ENCODE measurements around the gene NUAK2.
A peak's percentile ranks its signal among the peaks of the same experiment; 100 is the strongest.

NUAK2 gene

GRCh38 chr1:205355075-205355453 is 33.5 kb upstream of the NUAK2 start:
- H3K4me3 ChIP-seq (ENCODE audit: low read depth, low read length): no peak overlapping the region
- H3K27me3 ChIP-seq (replicated peaks): peaks cover 8% of the 10 kb centered on the region
- no peak overlapping the region for H3K27ac ChIP-seq
- in situ Hi-C loops (cut with HindIII; ENCODE audit: low pct_ligation_motif_present, low sequenced_read_pairs): no loop called here
- TF ChIP-seq CTCF (IDR thresholded peaks at IDR 0.05; ENCODE audit: low read depth, low read length, missing control alignments): no peak
- no peaks in the 10 kb centered on the region for H3K36me3 ChIP-seq (replicated peaks)
- DNase-seq: no peak

GRCh38 chr1:205354259-205355074 is 32.9 kb upstream of the NUAK2 start:
- no peak overlapping the region for H3K27ac ChIP-seq
- in situ Hi-C loops (cut with HindIII; ENCODE audit: low pct_ligation_motif_present, low sequenced_read_pairs): no loop called here
- peak; percentile 79 for DNase-seq
- TF ChIP-seq CTCF (IDR thresholded peaks at IDR 0.05; ENCODE audit: low read depth, low read length, missing control alignments): peak; percentile 86
- H3K36me3 ChIP-seq (replicated peaks): no peaks in the 10 kb centered on the region
- no peak overlapping the region for H3K4me3 ChIP-seq (ENCODE audit: low read depth, low read length)
- H3K27me3 ChIP-seq (replicated peaks): peaks cover 6% of the 10 kb centered on the region

GRCh38 chr1:205353612-205354011 is 32.1 kb upstream of the NUAK2 start:
- no peak for DNase-seq
- Histone ChIP-seq H3K27ac (no peak overlapping the region), H3K27me3 (replicated peaks) (peaks cover 8% of the 10 kb centered on the region), H3K4me3 (ENCODE audit: low read depth, low read length) (no peak overlapping the region), H3K36me3 (replicated peaks) (no peaks in the 10 kb centered on the region)
- TF ChIP-seq CTCF (IDR thresholded peaks at IDR 0.05; ENCODE audit: low read depth, low read length, missing control alignments): no peak
- in situ Hi-C loops (cut with HindIII; ENCODE audit: low pct_ligation_motif_present, low sequenced_read_pairs): no loop called here

GRCh38 chr1:205353191-205353590 is 31.6 kb upstream of the NUAK2 start:
- Histone ChIP-seq H3K27me3 (replicated peaks) (peaks cover 13% of the 10 kb centered on the region), H3K27ac (no peak overlapping the region), H3K4me3 (ENCODE audit: low read depth, low read length) (no peak overlapping the region), H3K36me3 (replicated peaks) (no peaks in the 10 kb centered on the region)
- in situ Hi-C loops (cut with HindIII; ENCODE audit: low pct_ligation_motif_present, low sequenced_read_pairs): no loop called here
- DNase-seq: no peak
- no peak for TF ChIP-seq CTCF (IDR thresholded peaks at IDR 0.05; ENCODE audit: low read depth, low read length, missing control alignments)

GRCh38 chr1:205351984-205352713 is 30.6 kb upstream of the NUAK2 start:
- in situ Hi-C loops (cut with HindIII; ENCODE audit: low pct_ligation_motif_present, low sequenced_read_pairs): no loop called here
- no peak overlapping the region for H3K4me3 ChIP-seq (ENCODE audit: low read depth, low read length)
- no peak for TF ChIP-seq CTCF (IDR thresholded peaks at IDR 0.05; ENCODE audit: low read depth, low read length, missing control alignments)
- DNase-seq: no peak
- H3K27me3 ChIP-seq (replicated peaks): peaks cover 20% of the 10 kb centered on the region
- H3K36me3 ChIP-seq (replicated peaks): no peaks in the 10 kb centered on the region
- H3K27ac ChIP-seq: no peak overlapping the region

Measured in brain microvascular endothelial cell (primary cell).